ENCODE measurements around the gene LAS1L.
"Not testable (repeated sequence)": the region's sequence is repeated elsewhere in the genome, so short reads cannot be mapped to it uniquely, and the experiment has no call there.

The LAS1L gene

GRCh38 chrX:65528293-65528692 lies 6.3 kb downstream of the LAS1L start:
- Histone ChIP-seq H4K20me1 (ENCODE audit: insufficient read depth, low read length, poor library complexity, severe bottlenecking) (peaks cover 6% of the 10 kb centered on the region), H3K79me2 (ENCODE audit: insufficient read depth, low read length) (peaks cover 15% of the 10 kb centered on the region), H2AFZ (ENCODE audit: low read length) (no peak overlapping the region), H3K4me3 (ENCODE audit: low read length, poor library complexity, severe bottlenecking) (no peak overlapping the region), H3F3A (ENCODE audit: low read depth) (no peaks in the 10 kb centered on the region), H3K4me1 (ENCODE audit: insufficient read depth, low read length, poor library complexity, severe bottlenecking) (peaks cover 5% of the 10 kb centered on the region), H3K9me2 (replicated peaks; ENCODE audit: low read depth, low read length) (no peaks in the 10 kb centered on the region), H3K9ac (ENCODE audit: low read depth, low read length, poor library complexity, severe bottlenecking) (no peak overlapping the region), H3K9me3 (ENCODE audit: insufficient read depth, low read depth, low read length) (no peaks in the 10 kb centered on the region), H3K4me2 (ENCODE audit: low read depth, low read length, poor library complexity, severe bottlenecking) (peak overlapping the region; percentile 32), H3K27me3 (ENCODE audit: insufficient read depth, low read length, poor library complexity, severe bottlenecking) (no peaks in the 10 kb centered on the region), H3K36me3 (ENCODE audit: insufficient read depth, low read length) (peaks cover 51% of the 10 kb centered on the region; the same call in 1 of the 2 replicates)
- no peak for TF ChIP-seq CTCF (conservative IDR thresholded peaks at IDR 0.05; ENCODE audit: low read length)
- no peak for TF ChIP-seq EZH2phosphoT487 (IDR thresholded peaks at IDR 0.05; ENCODE audit: borderline replicate concordance)

- H3K9me3 ChIP-seq (ENCODE audit: insufficient read depth, low read depth, low read length) = no peaks in the 10 kb centered on the region
- H3K27me3 ChIP-seq (ENCODE audit: insufficient read depth, low read length, poor library complexity, severe bottlenecking) = no peaks in the 10 kb centered on the region
- H3K4me3 ChIP-seq (ENCODE audit: low read length, poor library complexity, severe bottlenecking) = no peak overlapping the region
- peaks cover 75% of the 10 kb centered on the region; the same call in 1 of the 2 replicates for H3K36me3 ChIP-seq (ENCODE audit: insufficient read depth, low read length)
- no peaks in the 10 kb centered on the region for H3F3A ChIP-seq (ENCODE audit: low read depth)
- no peak overlapping the region for H2AFZ ChIP-seq (ENCODE audit: low read length)
- no peak overlapping the region for H3K4me2 ChIP-seq (ENCODE audit: low read depth, low read length, poor library complexity, severe bottlenecking)
- TF ChIP-seq EZH2phosphoT487 (IDR thresholded peaks at IDR 0.05; ENCODE audit: borderline replicate concordance) (no peak), CTCF (conservative IDR thresholded peaks at IDR 0.05; ENCODE audit: low read length) (no peak)
- H3K79me2 ChIP-seq (ENCODE audit: insufficient read depth, low read length) = no peaks in the 10 kb centered on the region
- peaks cover 5% of the 10 kb centered on the region for H3K4me1 ChIP-seq (ENCODE audit: insufficient read depth, low read length, poor library complexity, severe bottlenecking)
- no peaks in the 10 kb centered on the region for H3K9me2 ChIP-seq (replicated peaks; ENCODE audit: low read depth, low read length)
- H4K20me1 ChIP-seq (ENCODE audit: insufficient read depth, low read length, poor library complexity, severe bottlenecking) = no peaks in the 10 kb centered on the region
- no peak overlapping the region for H3K9ac ChIP-seq (ENCODE audit: low read depth, low read length, poor library complexity, severe bottlenecking)
Observed at GRCh38 chrX:65524139-65524538, 10.4 kb downstream of the LAS1L start.

- Histone ChIP-seq H3K9me3 (ENCODE audit: insufficient read depth, low read depth, low read length) (no peaks in the 10 kb centered on the region), H3K4me1 (ENCODE audit: insufficient read depth, low read length, poor library complexity, severe bottlenecking) (no peaks in the 10 kb centered on the region), H3K79me2 (ENCODE audit: insufficient read depth, low read length) (no peaks in the 10 kb centered on the region), H3K36me3 (ENCODE audit: insufficient read depth, low read length) (peaks cover 62% of the 10 kb centered on the region; the same call in 1 of the 2 replicates), H4K20me1 (ENCODE audit: insufficient read depth, low read length, poor library complexity, severe bottlenecking) (no peaks in the 10 kb centered on the region), H2AFZ (ENCODE audit: low read length) (no peak overlapping the region), H3K9ac (ENCODE audit: low read depth, low read length, poor library complexity, severe bottlenecking) (no peak overlapping the region), H3F3A (ENCODE audit: low read depth) (no peaks in the 10 kb centered on the region), H3K9me2 (replicated peaks; ENCODE audit: low read depth, low read length) (no peaks in the 10 kb centered on the region), H3K4me3 (ENCODE audit: low read length, poor library complexity, severe bottlenecking) (no peak overlapping the region), H3K27me3 (ENCODE audit: insufficient read depth, low read length, poor library complexity, severe bottlenecking) (no peaks in the 10 kb centered on the region), H3K4me2 (ENCODE audit: low read depth, low read length, poor library complexity, severe bottlenecking) (no peak overlapping the region)
- TF ChIP-seq CTCF (conservative IDR thresholded peaks at IDR 0.05; ENCODE audit: low read length) (no peak), EZH2phosphoT487 (IDR thresholded peaks at IDR 0.05; ENCODE audit: borderline replicate concordance) (no peak)
Observed at GRCh38 chrX:65522739-65523372, 11.7 kb downstream of the LAS1L start.

- H3K9ac ChIP-seq (ENCODE audit: low read depth, low read length, poor library complexity, severe bottlenecking); H3K4me3 ChIP-seq (ENCODE audit: low read length, poor library complexity, severe bottlenecking); H3K27me3 ChIP-seq (ENCODE audit: insufficient read depth, low read length, poor library complexity, severe bottlenecking); H3F3A ChIP-seq (ENCODE audit: low read depth); H4K20me1 ChIP-seq (ENCODE audit: insufficient read depth, low read length, poor library complexity, severe bottlenecking); H2AFZ ChIP-seq (ENCODE audit: low read length); H3K9me2 ChIP-seq (replicated peaks; ENCODE audit: low read depth, low read length); H3K4me1 ChIP-seq (ENCODE audit: insufficient read depth, low read length, poor library complexity, severe bottlenecking); H3K4me2 ChIP-seq (ENCODE audit: low read depth, low read length, poor library complexity, severe bottlenecking); H3K9me3 ChIP-seq (ENCODE audit: insufficient read depth, low read depth, low read length); H3K79me2 ChIP-seq (ENCODE audit: insufficient read depth, low read length): not testable (repeated sequence)
- peaks cover 44% of the 10 kb centered on the region; the same call in 1 of the 2 replicates for H3K36me3 ChIP-seq (ENCODE audit: insufficient read depth, low read length)
Observed at GRCh38 chrX:65519530-65519929, 15.1 kb downstream of the LAS1L start.

- not testable (repeated sequence) for H4K20me1 ChIP-seq (ENCODE audit: insufficient read depth, low read length, poor library complexity, severe bottlenecking); H3F3A ChIP-seq (ENCODE audit: low read depth); H3K79me2 ChIP-seq (ENCODE audit: insufficient read depth, low read length); H3K4me2 ChIP-seq (ENCODE audit: low read depth, low read length, poor library complexity, severe bottlenecking); H3K4me3 ChIP-seq (ENCODE audit: low read length, poor library complexity, severe bottlenecking); H3K27me3 ChIP-seq (ENCODE audit: insufficient read depth, low read length, poor library complexity, severe bottlenecking); H3K9ac ChIP-seq (ENCODE audit: low read depth, low read length, poor library complexity, severe bottlenecking); H3K4me1 ChIP-seq (ENCODE audit: insufficient read depth, low read length, poor library complexity, severe bottlenecking); H2AFZ ChIP-seq (ENCODE audit: low read length); H3K9me3 ChIP-seq (ENCODE audit: insufficient read depth, low read depth, low read length); H3K9me2 ChIP-seq (replicated peaks; ENCODE audit: low read depth, low read length)
- peaks cover 40% of the 10 kb centered on the region; the same call in 1 of the 2 replicates for H3K36me3 ChIP-seq (ENCODE audit: insufficient read depth, low read length)
Observed at GRCh38 chrX:65518980-65519379, 15.6 kb downstream of the LAS1L start.

All from Loucy (cell line).